GM21526 (cell line): ENCODE data around the gene SAP30.

Experiments
- ATAC-seq: cut with Tn5 transposase; IDR thresholded peaks from one replicate; pipeline ENCODE4 v1.9.1; 2021; ENCODE audit warnings: moderate library complexity; ENCODE audit not compliant: unreplicated experiment, low FRiP score

SAP30 gene

GRCh38 chr4:173411106-173411693 is 40.4 kb downstream of the SAP30 start:
- ATAC-seq, result no peak

GRCh38 chr4:173413036-173413435 is 42.3 kb downstream of the SAP30 start:
- ATAC-seq, result no peak

- ATAC-seq, result no peak
Observed at GRCh38 chr4:173414456-173414855, 43.7 kb downstream of the SAP30 start.

- ATAC-seq, result no peak
Observed at GRCh38 chr4:173415092-173415491, 44.3 kb downstream of the SAP30 start.

GRCh38 chr4:173415885-173416653 is 45.3 kb downstream of the SAP30 start:
- ATAC-seq, result no peak

GRCh38 chr4:173417833-173418232 is 47.1 kb downstream of the SAP30 start:
- no peak for ATAC-seq

GRCh38 chr4:173418639-173419038 is 47.9 kb downstream of the SAP30 start:
- no peak for ATAC-seq

GRCh38 chr4:173420324-173420752 is 49.6 kb downstream of the SAP30 start:
- no peak for ATAC-seq

GRCh38 chr4:173420801-173421200 is 50.0 kb downstream of the SAP30 start:
- no peak for ATAC-seq

GRCh38 chr4:173424899-173425805 is 54.4 kb downstream of the SAP30 start:
- no peak for ATAC-seq

GRCh38 chr4:173426064-173426463 is 55.3 kb downstream of the SAP30 start:
- no peak for ATAC-seq
